K562 (cell line): ENCODE measurements around the gene ARHGAP24.

Source experiments
- CHD1 ChIP-seq: fragments of 200-600 bp; sonication (generic); IDR thresholded peaks from one replicate; pipeline ENCODE4 v1.6.1; 2012; ENCODE audit warnings: mild to moderate bottlenecking, moderate library complexity, low read length, inconsistent platforms
- CTCF ChIP-seq, 3 experiments: IDR thresholded peaks in 2 of 3; conservative IDR thresholded peaks in 1 of 3; 2 replicates each; pipeline ENCODE4 v1.5.1; 2011 to 2012; ENCODE audit warnings: low read length in 3 of 3, mild to moderate bottlenecking in 3 of 3, control low read depth in 2 of 3, improper control_type of control experiment in 1 of 3, inconsistent platforms in 1 of 3, low read depth in 1 of 3, mixed read lengths in 1 of 3, moderate library complexity in 1 of 3; ENCODE audit not compliant: insufficient read depth in 2 of 3
- CTCFL ChIP-seq: IDR thresholded peaks from 2 replicates; pipeline ENCODE4 v1.6.1; 2011; ENCODE audit warnings: borderline replicate concordance, low read depth, mild to moderate bottlenecking, moderate library complexity, low read length; ENCODE audit not compliant: insufficient read depth, poor library complexity, severe bottlenecking
- FOXK2 ChIP-seq, 2 experiments: fragments of 450-650 bp; IDR thresholded peaks in 1 of 2; conservative IDR thresholded peaks in 1 of 2; 2 replicates each; pipeline ENCODE4 v1.6.1; 2016; ENCODE audit warnings: low read depth in 2 of 2, mild to moderate bottlenecking in 1 of 2
- TEAD1 ChIP-seq, 2 experiments: fragments of 450-650 bp in 1 of 2; sonication (generic) in 1 of 2; formaldehyde crosslinking; IDR thresholded peaks; 2 replicates each; pipeline versions ENCODE4 v1.4.0 to v1.8.0; 2020 to 2022; ENCODE audit warnings: mild to moderate bottlenecking in 2 of 2, missing genetic modification reagents in 1 of 2

GRCh38 chr4:85726555-85726954, 251.6 kb downstream of the ARHGAP24 start:
- TF ChIP-seq TEAD1 (CRISPR knock-in tag; IDR thresholded peaks at IDR 0.05) (no peak), CTCF (IDR thresholded peaks at IDR 0.05 in 2 of 3, conservative IDR thresholded peaks at IDR 0.05 in 1 of 3; ENCODE audit: insufficient read depth in 2 of 3, low read depth in 1 of 3, low read length in 3 of 3) (no peak), CTCFL (no peak), FOXK2 (conservative IDR thresholded peaks at IDR 0.05 in 1 of 2, IDR thresholded peaks at IDR 0.05 in 1 of 2; ENCODE audit: low read depth in 2 of 2) (no peak), CHD1 (no peak)
